DMS79 (cell line): Measurements from ENCODE around the gene CISD2.
"Not testable (repeated sequence)": the region's sequence is repeated elsewhere in the genome, so short reads cannot be mapped to it uniquely, and the experiment has no call there.

Experiments
- DNase-seq: peaks from one replicate; lab custom pipeline; 2025; lab: John Stamatoyannopoulos, UW

CISD2 gene

DNA sequence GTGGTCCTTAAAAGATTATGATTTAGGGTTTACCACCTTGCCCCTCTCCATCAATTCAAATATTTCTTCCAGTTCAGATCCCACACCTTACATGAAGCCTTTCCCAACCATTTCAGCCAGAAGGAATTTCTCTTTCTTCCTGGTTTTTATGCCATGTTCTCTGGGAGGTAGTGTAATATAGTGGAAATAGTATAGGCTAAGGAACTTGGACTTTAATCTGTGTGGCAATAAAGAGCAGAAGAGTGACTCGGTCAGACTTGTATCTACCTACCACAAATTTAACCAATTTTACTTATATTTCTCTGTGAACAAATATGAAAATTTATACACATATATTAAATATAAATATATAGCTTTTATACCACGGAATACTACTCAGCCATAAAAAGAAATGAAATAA, 18.4 kb upstream of the CISD2 start:
- DNase-seq = no peak

DNA sequence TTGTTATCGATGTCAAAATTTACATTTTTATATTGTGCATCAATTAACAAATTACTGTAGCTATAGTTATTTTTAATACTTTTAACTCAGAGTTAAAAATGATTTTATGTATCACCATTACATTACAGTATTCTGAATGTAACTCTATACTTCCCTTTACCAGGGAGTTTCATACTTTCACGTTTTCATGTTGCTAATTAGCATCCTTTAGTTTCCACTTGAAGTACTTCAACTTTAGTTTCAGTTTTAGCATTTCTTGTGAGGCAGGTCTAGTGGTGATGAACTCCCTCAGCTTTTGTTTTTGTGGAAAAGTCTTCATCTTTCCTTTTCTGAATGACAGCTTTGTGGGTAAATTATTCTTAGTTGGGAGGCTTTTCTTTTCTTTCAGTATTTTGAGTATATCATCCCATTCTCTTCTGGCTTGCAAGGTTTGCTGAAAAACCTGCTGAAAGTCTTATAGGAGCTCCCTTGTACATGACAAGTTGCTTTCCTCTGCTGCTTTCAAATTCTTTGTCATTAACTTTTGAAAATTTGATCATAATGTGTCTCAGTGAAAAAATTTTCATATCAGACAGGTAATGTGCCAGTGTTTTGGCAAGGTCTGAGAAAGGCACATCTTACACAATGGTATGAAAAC, 9.8 kb upstream of the CISD2 start:
- DNase-seq = no peak

DNA sequence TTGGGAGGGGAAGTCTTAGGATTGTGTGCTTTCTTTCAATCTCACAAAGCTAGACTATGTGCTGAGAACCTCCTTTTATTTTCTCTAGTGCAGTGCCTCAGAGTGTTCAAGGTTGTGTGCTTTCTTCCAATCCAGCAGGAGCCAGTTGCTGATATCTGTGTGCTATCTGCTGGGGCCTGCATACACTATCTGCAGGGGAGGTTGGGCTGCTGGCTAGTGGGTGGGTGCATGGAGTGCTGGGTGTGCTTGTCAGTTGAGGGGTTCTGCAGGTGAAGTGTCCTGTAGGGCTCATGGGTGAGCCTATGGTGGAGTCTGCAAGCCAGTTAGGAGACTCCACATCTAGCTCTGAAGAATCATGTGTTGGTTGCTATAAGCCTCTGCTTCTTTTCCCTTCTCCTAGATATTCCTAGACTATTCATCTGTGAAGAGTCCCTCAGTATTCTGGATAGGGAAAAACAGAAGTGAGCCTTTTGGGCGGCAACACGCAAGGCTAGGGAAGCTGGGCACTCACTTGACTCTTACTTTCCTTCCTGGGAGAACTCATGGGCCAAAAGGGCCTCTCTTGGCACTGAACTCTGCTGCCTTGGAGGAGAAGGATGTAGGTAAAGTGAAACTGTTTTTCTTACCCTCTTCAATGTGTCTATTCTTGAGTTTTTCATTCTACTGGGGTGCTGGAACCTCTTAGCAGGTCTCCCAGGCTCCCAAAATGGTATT, 8.0 kb upstream of the CISD2 start:
- DNase-seq = no peak

GRCh38 chr4:102862016-102862415, 6.8 kb upstream of the CISD2 start:
- DNase-seq = no peak

- DNase-seq = no peak
These were observed 6.0 kb upstream of the CISD2 start for GRCh38 chr4:102862747-102863146.

- DNase-seq = not testable (repeated sequence)
These were observed 3.5 kb upstream of the CISD2 start for GRCh38 chr4:102865327-102865726.

- DNase-seq = no peak
These were observed 1.3 kb upstream of the CISD2 start for GRCh38 chr4:102867278-102868152.

- DNase-seq = no peak
These were observed 525 bp upstream of the CISD2 start for GRCh38 chr4:102868153-102868780.

DNA sequence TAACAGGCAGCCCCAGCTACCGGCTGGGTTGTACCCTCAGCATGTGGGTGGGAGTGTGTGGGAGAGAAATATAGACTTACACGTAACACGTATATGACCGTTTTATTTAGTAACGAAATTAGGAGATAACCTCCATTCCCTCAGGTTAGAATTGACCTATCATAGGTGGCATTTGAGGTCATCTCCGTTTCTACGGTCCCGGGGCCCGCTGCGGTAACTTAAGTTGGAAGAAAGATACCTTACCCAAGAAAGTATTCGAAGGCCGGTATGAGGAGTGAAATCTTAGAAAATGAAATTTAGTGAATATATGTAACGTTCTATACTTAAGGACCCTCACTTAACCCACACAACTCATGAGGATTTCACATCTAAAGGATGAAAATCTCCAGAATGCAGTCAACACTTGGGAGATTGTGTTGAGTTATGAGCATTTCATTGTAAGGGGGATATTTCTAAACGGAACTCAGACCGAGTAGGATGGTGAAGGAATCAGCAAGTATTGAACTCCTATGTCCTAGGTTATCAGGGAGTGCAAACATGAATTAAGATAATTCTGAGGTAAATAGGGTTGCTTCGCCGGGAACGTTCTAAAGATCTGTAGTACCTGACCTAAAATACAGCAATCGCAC, 891 bp downstream of the CISD2 start:
- DNase-seq = no peak

GRCh38 chr4:102871772-102872171, 3.0 kb downstream of the CISD2 start:
- no peak for DNase-seq

GRCh38 chr4:102877477-102878106, 8.8 kb downstream of the CISD2 start:
- not testable (repeated sequence) for DNase-seq

DNA sequence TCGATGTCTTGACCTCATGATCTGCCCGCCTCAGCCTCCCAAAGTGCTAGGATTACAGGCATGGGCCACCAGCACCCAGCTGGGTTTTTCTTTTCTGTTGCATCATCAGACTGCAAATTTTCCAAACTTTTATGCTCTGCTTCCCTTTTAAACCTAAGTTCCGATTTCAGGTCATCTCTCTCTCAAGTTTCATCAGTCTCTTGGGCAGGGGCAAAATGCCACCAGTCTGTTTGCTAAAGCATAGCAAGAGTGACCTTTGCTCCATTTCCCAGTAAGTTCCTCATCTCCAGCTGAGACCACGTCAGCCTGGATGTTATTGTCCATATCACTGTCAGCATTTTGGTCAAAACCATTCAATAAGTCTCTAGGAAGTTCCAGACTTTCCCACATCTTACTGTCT, 9.6 kb downstream of the CISD2 start:
- DNase-seq = not testable (repeated sequence)

DNA sequence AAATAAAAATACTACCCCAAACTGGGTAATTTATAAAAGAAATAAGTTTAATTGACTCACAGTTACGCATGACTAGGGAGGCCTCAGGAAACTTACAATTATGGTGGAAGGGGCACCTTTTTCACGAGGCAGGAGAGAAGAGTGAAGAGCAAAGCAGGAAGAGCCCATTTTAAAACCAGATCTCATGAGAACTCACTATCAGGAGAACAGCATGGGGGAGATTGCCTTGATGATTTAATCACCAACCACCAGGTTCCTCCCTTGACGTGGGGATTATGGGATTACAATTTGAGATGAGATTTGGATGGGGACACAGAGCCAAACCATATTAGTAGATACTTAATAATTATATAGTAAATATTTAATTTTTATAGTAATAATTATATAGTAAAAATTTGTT, 10.1 kb downstream of the CISD2 start:
- no peak for DNase-seq

GRCh38 chr4:102881343-102881742, 12.6 kb downstream of the CISD2 start:
- no peak for DNase-seq

GRCh38 chr4:102883278-102883677, 14.5 kb downstream of the CISD2 start:
- no peak for DNase-seq

DNA sequence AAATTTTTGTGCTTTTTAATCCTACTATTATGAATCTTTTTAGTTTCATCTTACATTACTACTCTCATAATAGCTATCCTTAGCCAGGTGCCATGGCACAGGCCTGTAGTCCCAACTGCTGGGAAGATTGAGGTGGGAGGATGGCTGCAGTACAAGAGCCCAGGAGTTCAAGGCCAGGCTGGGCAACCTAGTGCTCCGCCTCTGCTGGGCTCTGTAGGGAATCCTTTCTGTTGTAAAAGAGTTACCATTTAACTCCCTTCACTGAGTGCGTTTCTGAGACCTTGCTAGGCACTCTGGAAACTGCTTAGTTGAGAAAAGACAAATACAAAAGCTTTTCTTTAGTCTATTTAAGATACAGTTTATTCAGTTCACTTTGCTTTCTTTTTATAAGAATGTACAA, 19.8 kb downstream of the CISD2 start:
- DNase-seq = not testable (repeated sequence)

GRCh38 chr4:102889866-102890265, 21.1 kb downstream of the CISD2 start:
- DNase-seq = not testable (repeated sequence)

DNA sequence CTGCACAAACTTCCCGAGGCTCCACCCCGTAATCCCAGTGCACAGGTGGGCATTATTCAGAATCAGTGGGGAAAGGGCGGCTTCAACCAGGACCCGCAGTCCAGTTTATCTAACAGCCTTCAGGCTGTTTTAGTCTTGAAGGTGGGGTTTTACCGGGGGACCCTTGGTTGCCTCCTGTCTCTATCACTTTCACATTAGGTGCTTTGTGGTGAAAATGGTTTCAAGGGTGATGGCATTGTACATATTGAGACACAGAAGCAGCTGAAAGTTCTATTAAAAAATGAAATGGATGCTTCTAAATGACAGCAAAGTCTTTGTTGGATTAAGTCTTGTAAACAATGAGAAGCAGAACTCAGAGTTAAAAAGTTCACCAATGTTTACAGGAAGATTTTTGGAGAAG, 27.8 kb downstream of the CISD2 start:
- DNase-seq = not testable (repeated sequence)

DNA sequence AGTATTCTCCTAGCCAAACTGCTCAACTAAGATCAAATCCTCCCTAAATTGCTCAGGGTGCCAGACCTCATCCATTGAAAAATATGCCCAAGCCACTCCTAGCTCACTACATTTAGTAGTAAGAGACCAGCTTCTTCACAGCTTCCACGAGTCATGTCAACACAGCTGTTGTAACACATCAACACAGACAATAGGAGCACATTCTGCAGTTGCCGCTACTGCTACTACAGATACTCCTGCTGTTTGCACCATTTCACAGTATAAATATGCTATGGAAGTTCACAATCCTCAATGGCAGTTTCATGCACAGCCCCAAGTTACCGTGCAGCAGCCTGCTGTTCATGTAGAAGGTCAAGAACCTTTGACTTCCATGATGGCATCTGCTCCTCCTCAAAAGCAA, 28.8 kb downstream of the CISD2 start:
- not testable (repeated sequence) for DNase-seq

DNA sequence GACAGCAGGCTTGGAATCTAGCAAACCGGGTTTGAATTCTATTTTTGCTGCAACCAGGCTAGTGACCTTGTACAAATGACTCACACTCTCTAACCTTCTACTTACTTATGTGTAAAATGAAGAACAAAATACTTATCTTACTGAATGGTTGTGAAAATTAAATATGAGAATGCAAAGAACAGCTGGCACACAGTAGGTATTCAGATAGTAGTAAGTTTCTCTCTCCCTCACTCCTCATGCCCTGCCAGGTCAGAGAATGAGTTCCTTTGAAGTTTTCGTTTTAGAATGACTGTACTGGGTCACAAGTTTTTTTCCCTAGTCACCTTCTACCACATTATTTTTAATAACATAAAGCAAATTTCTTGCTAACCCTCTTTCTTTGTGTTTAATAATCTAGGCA, 33.0 kb downstream of the CISD2 start:
- DNase-seq = no peak

- DNase-seq = no peak
These were observed 50.1 kb downstream of the CISD2 start for GRCh38 chr4:102918859-102919258.
